Measurements from ENCODE around the gene NEUROD1.

NEUROD1 gene

DNA sequence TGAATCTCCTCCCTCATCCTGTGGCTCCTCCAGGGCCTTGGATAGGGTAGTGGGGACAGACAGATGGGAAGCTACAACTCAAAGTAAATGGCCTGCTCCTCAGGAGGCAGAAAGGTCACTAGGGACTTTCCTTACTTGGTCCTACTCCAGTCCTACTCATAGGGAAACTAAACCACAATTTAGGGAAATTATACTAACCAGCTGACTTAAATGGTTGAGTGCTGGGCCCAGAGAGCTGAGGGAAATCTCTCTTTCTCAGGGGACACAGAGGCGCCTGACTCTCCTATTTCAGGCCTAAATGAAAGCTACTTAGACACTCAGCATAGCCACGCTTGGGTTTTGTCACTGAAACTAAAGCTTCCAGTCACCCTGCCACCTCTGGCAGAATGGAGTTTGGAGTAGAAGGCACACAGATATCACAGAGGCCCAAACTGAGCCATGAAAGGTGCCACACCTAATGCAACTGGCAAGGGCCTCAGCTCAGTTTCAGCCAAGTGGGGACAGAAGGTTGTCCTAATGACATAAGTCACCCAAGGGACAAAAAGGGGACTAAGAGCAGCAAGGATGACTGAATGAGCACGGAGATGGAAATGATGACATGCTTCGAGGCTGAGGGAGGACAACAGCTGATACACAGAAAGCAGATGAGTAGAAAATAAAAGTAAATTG lies 47.5 kb downstream of the NEUROD1 start:
- no peak for DNase-seq (ENCODE audit: low read depth)

DNA sequence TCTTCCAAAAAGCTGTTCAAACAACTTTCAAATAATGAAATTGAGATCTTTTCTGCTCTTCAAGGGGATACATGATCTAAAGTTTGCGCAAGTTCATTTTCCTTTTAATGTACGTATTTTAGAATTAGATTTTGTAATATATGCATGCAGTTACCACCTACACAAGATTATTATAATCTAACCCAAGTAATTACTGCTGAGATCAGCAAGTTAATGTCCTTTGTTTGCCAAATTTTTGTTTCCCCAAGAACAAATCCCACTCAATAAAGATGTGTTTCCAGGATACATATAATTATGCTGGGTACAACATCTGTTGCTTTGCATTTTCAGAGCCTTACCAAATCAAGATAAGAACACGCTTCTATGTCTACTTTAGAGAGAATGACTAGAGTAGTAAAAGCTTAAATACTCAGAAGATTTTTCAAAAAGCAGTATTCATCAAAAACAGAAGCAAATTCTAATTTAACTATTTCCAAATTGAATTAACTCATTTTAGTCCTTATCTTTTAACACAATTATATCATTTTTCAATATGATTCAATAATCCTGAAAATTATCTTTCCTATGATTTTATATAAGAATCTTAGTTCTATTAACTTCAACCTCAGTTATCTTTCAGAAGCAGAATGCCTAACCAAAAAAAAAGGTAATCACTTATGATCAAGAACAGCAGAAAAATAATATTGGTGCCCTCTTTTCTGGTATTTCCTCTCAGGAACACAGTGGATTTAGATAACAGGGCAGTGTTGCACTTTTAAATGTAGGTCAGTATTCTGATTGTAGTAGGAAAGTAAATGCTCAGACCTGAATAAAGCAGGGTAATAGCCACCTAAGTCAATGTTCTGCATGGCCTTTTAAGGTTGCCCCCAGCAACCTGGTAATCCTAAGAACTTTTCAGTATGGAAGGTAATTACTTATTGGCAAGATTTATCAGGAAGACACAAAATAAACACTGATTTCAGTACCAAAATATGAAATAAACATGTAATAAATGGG lies 51.4 kb downstream of the NEUROD1 start:
- DNase-seq (ENCODE audit: low read depth): no peak

DNA sequence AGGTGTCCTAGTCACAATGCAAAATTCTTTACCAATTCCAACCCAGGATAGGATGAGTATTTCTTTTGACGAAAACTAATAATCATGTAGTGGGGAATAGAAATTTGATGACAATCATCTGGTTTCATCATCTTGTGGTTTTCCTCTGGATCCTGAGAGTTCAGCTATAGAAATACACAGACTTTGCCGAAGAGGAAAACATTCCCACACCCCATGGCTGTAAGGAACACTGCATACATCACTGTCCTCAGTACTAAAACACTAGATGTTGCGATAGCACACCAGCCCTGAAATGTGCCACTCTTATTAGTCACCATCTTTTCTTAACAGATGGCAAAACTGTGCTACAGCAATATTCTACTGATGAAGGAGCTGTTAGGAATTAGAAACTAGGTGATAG lies 52.8 kb downstream of the NEUROD1 start:
- DNase-seq (ENCODE audit: low read depth): no peak

DNA sequence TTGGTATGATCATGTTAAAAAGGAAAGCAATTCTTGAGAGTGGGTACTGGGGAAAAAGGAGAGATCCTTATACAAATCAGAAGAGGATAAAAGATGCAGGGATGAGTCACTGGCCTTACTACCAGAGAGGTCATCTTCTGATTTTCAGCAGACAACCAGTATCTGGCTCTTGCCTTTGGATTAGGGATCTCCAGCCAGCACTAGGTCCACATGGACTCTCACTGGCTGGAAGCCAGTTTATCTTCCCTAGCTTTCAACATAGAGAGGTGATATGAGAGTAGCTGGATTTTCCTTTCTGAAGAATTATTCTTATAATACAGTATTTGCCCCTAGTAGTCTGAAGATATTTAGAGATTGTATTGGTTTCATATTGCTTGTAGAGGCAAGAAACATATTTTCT lies 53.6 kb downstream of the NEUROD1 start:
- DNase-seq (ENCODE audit: low read depth): no peak

Data from stimulated activated CD8-positive, alpha-beta memory T cell treated with anti-CD3 and anti-CD28 coated beads, Interleukin-12 subunit alpha, Interleukin-12 subunit beta, amount 100 ng/mL, for 4 hours (primary cell).